GM23338 (cell line): ENCODE measurements around the gene POFUT2. TPM values are rescaled to one million over a fixed set of nuclear protein-coding genes. Genes with fewer than 3 reads are reported as not detected.

Source experiments
- ATAC-seq: fragments of 200-7000 bp; cut with Tn5 transposase; 3 replicates; pipeline ENCODE4 v1.9.1; 2020
- DNase-seq: peaks from one replicate; pipeline ENCODE4 v3.0.0-alpha.2; 2015; ENCODE audit warnings: low spot score
- H2AFZ ChIP-seq: fragments of 200-600 bp; sonication (generic); 2 replicates; pipeline ENCODE4 v1.8.0; 2016; ENCODE audit warnings: antibody characterized with exemption, mild to moderate bottlenecking, moderate library complexity
- H3F3A ChIP-seq: fragments of 200-600 bp; sonication (generic); replicated peaks from 2 replicates; pipeline ENCODE4 v1.8.0; 2017; ENCODE audit warnings: antibody characterized with exemption, mixed run types, low read depth
- H3K27ac ChIP-seq: fragments of 200-600 bp; sonication (generic); 2 replicates; pipeline ENCODE4 v1.6.1; 2016; ENCODE audit warnings: low read depth
- H3K27me3 ChIP-seq: fragments of 200-600 bp; sonication (generic); 2 replicates; pipeline ENCODE4 v1.8.0; 2016; ENCODE audit warnings: mild to moderate bottlenecking, mixed run types, moderate library complexity; ENCODE audit not compliant: insufficient read depth
- H3K36me3 ChIP-seq: fragments of 200-600 bp; sonication (generic); 2 replicates; pipeline ENCODE4 v1.8.0; 2016; ENCODE audit warnings: mild to moderate bottlenecking; ENCODE audit not compliant: insufficient read depth
- H3K4me1 ChIP-seq: fragments of 200-600 bp; sonication (generic); 2 replicates; pipeline ENCODE4 v1.8.0; 2016; ENCODE audit warnings: mild to moderate bottlenecking, moderate library complexity; ENCODE audit not compliant: insufficient read depth
- H3K4me2 ChIP-seq: fragments of 200-600 bp; sonication (generic); 2 replicates; pipeline ENCODE4 v1.7.1; 2017; ENCODE audit warnings: mixed run types
- H3K4me3 ChIP-seq: fragments of 200-600 bp; sonication (generic); 2 replicates; pipeline ENCODE4 v1.6.1; 2016; ENCODE audit warnings: mixed run types
- H3K79me2 ChIP-seq: fragments of 200-600 bp; sonication (generic); replicated peaks from 2 replicates; pipeline ENCODE4 v1.8.0; 2017; ENCODE audit warnings: mild to moderate bottlenecking; ENCODE audit not compliant: insufficient read depth
- H3K9me2 ChIP-seq: fragments of 200-600 bp; sonication (generic); 2 replicates; pipeline ENCODE4 v1.8.0; 2017; ENCODE audit not compliant: insufficient read depth
- H4K20me1 ChIP-seq: fragments of 200-600 bp; sonication (generic); replicated peaks from 2 replicates; pipeline ENCODE4 v1.8.0; 2017; ENCODE audit warnings: mild to moderate bottlenecking; ENCODE audit not compliant: insufficient read depth
- H3K27ac Mint-ChIP-seq: 2 replicates; pipeline ENCODE4 v1.8.0; 2020; ENCODE audit warnings: inconsistent platforms, mild to moderate bottlenecking, moderate library complexity, mixed read lengths
- H3K27me3 Mint-ChIP-seq: 3 replicates; pipeline ENCODE4 v1.8.0; 2022; ENCODE audit warnings: low read depth, mild to moderate bottlenecking, moderate library complexity, mixed read lengths, inconsistent platforms; ENCODE audit not compliant: insufficient read depth, poor library complexity
- H3K36me3 Mint-ChIP-seq: 3 replicates; pipeline ENCODE4 v1.8.0; 2021; ENCODE audit warnings: low read depth, mild to moderate bottlenecking, inconsistent platforms, moderate library complexity, mixed read lengths
- H3K4me1 Mint-ChIP-seq: 3 replicates; pipeline ENCODE4 v1.8.0; 2020; ENCODE audit warnings: mild to moderate bottlenecking, inconsistent platforms, mixed read lengths
- H3K4me3 Mint-ChIP-seq: 3 replicates; pipeline ENCODE4 v1.8.0; 2021; ENCODE audit warnings: moderate library complexity, mild to moderate bottlenecking, inconsistent platforms, mixed read lengths
- H3K9me3 Mint-ChIP-seq: 3 replicates; pipeline ENCODE4 v1.8.0; 2020; ENCODE audit warnings: moderate library complexity, mild to moderate bottlenecking, inconsistent platforms, mixed read lengths
- CREB1 ChIP-seq: fragments of 250-450 bp; sonication (Bioruptor Pico); IDR thresholded peaks from 2 replicates; pipeline ENCODE4 v1.5.0; 2020; ENCODE audit warnings: low read depth, mild to moderate bottlenecking, moderate library complexity
- EZH2phosphoT487 ChIP-seq: fragments of 200-600 bp; sonication (generic); IDR thresholded peaks from one replicate; pipeline ENCODE4 v1.8.1; 2018; ENCODE audit warnings: antibody characterized with exemption; ENCODE audit not compliant: unreplicated experiment
- JUNB ChIP-seq: IDR thresholded peaks from one replicate; pipeline ENCODE4 v1.6.1; 2016; ENCODE audit warnings: antibody characterized with exemption; ENCODE audit not compliant: unreplicated experiment
- NANOG ChIP-seq: IDR thresholded peaks from 2 replicates; pipeline ENCODE4 v1.6.1; 2016; ENCODE audit warnings: antibody characterized with exemption, borderline replicate concordance
- STAT1 ChIP-seq: IDR thresholded peaks from one replicate; pipeline ENCODE4 v1.6.1; 2016; ENCODE audit warnings: antibody characterized with exemption; ENCODE audit not compliant: unreplicated experiment
- polyA plus RNA-seq: library from polyadenylated mRNA; unstranded; fragments of >200 nt; fragmentation: Nextera tagmentation; extraction: Ambion mirVana; gene quantifications from 2 replicates; pipeline ENCODE4 v1.2.1, GENCODE V29; 2016
- total RNA-seq: library from RNA; depleted of rRNA; stranded (reverse); fragments of >200 nt; shearing (Covaris generic); gene quantifications from 2 replicates; pipeline ENCODE4 v1.2.3, GENCODE V29; 2014
- TF ChIP-seq, protein P1 (sequence below), 2 experiments: fragments of 200-600 bp in 1 of 2; sonication (generic) in 1 of 2; conservative IDR thresholded peaks; 2 replicates each; pipeline versions ENCODE4 v1.5.1 to v1.6.1; 2016 to 2017; ENCODE audit warnings: antibody characterized with exemption in 2 of 2, low read depth in 2 of 2, mild to moderate bottlenecking in 2 of 2, moderate library complexity in 1 of 2
- TF ChIP-seq, protein P2 (sequence below): IDR thresholded peaks from one replicate; pipeline ENCODE4 v1.6.1; 2018; ENCODE audit warnings: antibody characterized with exemption; ENCODE audit not compliant: unreplicated experiment
- TF ChIP-seq, protein P3 (sequence below): IDR thresholded peaks from 2 replicates; pipeline ENCODE4 v1.6.1; 2016; ENCODE audit warnings: antibody characterized with exemption

The POFUT2 gene
- total and polyA plus RNA-seq, 2 experiments from 2014 or later, result 12.1 to 34.5 TPM

DNA sequence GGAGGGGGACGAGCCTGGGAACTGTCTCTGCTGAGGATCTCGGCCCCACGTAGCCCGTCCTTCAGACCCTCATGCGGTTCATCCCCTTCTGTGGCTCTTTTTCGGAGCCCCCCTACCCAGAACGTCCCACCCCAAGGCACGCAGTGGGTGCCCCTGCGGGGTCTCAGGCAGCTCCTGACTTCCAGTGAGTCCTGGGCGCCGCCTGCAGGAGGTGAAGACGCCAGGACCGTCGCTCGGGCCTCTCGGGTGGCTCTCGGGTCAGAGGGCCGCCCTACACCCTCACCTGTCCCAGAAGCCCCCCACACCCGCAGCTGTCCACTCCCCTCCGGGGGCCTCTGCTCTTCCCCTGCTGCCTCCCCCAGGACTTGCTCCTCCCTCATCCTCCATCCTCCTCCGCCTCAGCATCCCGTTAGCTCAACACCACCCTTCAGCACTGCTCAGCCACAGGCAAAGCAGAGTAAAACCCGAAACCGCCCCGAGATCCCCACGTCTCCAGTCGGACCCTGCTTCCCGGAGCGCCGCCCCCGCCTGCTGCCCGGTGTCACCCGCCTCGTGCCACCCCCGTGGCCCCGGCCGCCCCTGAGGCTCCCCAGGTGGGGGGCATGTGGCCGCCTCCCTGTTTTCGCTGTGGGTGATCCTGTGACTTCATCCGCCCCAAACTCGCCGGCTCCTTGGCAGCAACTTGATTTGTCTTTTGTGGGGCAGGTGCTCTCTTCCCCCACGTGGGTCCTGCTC is 13.3 kb upstream of the POFUT2 start:
- Mint-ChIP-seq H3K4me3 (no peak overlapping the region), H3K9me3 (no peaks in the 10 kb centered on the region), H3K27me3 (peaks cover 5% of the 10 kb centered on the region), H3K27ac (no peak overlapping the region), H3K4me1 (0 out of 3 replicates have a peak, but pooled peaks cover under 1% of the 10 kb centered on the region), H3K36me3 (no peaks in the 10 kb centered on the region)
- H3F3A ChIP-seq, result no peaks in the 10 kb centered on the region; the same call in 1 of the 2 replicates
- H2AFZ ChIP-seq, result no peak overlapping the region
- TF ChIP-seq, protein P1, sequence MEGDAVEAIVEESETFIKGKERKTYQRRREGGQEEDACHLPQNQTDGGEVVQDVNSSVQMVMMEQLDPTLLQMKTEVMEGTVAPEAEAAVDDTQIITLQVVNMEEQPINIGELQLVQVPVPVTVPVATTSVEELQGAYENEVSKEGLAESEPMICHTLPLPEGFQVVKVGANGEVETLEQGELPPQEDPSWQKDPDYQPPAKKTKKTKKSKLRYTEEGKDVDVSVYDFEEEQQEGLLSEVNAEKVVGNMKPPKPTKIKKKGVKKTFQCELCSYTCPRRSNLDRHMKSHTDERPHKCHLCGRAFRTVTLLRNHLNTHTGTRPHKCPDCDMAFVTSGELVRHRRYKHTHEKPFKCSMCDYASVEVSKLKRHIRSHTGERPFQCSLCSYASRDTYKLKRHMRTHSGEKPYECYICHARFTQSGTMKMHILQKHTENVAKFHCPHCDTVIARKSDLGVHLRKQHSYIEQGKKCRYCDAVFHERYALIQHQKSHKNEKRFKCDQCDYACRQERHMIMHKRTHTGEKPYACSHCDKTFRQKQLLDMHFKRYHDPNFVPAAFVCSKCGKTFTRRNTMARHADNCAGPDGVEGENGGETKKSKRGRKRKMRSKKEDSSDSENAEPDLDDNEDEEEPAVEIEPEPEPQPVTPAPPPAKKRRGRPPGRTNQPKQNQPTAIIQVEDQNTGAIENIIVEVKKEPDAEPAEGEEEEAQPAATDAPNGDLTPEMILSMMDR (conservative IDR thresholded peaks at IDR 0.05; ENCODE audit: low read depth in 2 of 2), result no peak
- TF ChIP-seq, protein P2, sequence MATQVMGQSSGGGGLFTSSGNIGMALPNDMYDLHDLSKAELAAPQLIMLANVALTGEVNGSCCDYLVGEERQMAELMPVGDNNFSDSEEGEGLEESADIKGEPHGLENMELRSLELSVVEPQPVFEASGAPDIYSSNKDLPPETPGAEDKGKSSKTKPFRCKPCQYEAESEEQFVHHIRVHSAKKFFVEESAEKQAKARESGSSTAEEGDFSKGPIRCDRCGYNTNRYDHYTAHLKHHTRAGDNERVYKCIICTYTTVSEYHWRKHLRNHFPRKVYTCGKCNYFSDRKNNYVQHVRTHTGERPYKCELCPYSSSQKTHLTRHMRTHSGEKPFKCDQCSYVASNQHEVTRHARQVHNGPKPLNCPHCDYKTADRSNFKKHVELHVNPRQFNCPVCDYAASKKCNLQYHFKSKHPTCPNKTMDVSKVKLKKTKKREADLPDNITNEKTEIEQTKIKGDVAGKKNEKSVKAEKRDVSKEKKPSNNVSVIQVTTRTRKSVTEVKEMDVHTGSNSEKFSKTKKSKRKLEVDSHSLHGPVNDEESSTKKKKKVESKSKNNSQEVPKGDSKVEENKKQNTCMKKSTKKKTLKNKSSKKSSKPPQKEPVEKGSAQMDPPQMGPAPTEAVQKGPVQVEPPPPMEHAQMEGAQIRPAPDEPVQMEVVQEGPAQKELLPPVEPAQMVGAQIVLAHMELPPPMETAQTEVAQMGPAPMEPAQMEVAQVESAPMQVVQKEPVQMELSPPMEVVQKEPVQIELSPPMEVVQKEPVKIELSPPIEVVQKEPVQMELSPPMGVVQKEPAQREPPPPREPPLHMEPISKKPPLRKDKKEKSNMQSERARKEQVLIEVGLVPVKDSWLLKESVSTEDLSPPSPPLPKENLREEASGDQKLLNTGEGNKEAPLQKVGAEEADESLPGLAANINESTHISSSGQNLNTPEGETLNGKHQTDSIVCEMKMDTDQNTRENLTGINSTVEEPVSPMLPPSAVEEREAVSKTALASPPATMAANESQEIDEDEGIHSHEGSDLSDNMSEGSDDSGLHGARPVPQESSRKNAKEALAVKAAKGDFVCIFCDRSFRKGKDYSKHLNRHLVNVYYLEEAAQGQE, result no peak
- TF ChIP-seq JUNB, result no peak
- TF ChIP-seq STAT1, result no peak
- no peak for TF ChIP-seq NANOG
- ATAC-seq (peak; percentile 14), DNase-seq (no peak)
- no peaks in the 10 kb centered on the region for H3K9me2 ChIP-seq
- H3K27ac ChIP-seq, result no peak overlapping the region
- H3K4me2 ChIP-seq, result no peak overlapping the region
- no peaks in the 10 kb centered on the region for H3K27me3 ChIP-seq
- H3K36me3 ChIP-seq, result no peaks in the 10 kb centered on the region
- no peak overlapping the region for H3K4me3 ChIP-seq
- H3K79me2 ChIP-seq, result peaks cover 18% of the 10 kb centered on the region
- no peaks in the 10 kb centered on the region for H3K4me1 ChIP-seq
- no peaks in the 10 kb centered on the region; the same call in 1 of the 2 replicates for H4K20me1 ChIP-seq

DNA sequence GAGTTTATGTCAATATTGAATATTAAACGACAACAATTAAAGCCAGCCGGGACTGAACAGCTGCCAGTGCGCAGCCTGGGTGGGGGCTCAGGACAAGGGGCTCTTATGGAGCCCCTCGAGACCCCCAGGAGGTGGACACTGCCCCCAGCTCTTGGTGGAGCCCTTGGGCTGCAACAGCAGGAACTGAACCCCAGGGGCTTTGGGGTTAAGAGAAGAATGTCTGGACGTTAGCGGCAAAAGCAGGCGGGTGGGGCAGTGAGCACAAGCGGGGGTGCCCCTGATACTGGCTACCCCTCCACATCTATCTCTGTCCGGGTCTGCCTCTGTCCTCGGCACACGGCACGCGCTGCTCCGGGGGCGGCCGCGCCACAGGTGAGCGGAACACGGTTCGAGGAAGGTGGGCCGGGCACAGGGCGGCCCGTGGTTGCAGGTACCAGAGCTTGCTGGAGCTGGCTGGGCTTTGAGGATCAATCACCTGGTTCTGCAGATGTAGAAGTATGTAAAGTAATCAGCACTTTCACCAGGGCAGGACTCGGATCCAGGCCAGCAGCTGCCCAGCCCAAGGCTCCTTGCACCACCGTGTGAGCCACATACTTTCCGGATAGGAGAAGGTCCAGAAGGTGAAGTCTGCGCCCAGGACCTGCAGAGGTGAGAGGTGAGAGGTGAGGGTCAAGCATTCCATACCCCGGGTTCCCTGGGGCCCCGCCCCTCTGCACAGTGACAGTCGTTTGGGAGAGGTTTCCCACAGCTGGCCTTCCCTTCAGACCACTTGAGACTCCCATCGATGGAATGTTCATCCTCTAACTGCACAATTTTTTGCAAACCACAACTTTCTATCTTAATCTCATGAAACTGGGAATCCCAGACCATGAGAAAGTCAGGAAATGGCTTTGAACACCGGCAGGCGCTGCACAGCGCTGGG is 12.4 kb upstream of the POFUT2 start:
- Histone ChIP-seq H3K36me3 (no peaks in the 10 kb centered on the region), H3K79me2 (peaks cover 23% of the 10 kb centered on the region), H3K27me3 (no peaks in the 10 kb centered on the region), H4K20me1 (no peaks in the 10 kb centered on the region; the same call in 1 of the 2 replicates), H3K4me2 (no peak overlapping the region), H2AFZ (no peak overlapping the region), H3F3A (no peaks in the 10 kb centered on the region; the same call in 1 of the 2 replicates), H3K9me2 (no peaks in the 10 kb centered on the region), H3K27ac (no peak overlapping the region), H3K4me1 (no peaks in the 10 kb centered on the region), H3K4me3 (no peak overlapping the region)
- DNase-seq (no peak), ATAC-seq (no peak)
- no peaks in the 10 kb centered on the region for H3K9me3 Mint-ChIP-seq
- H3K27me3 Mint-ChIP-seq, result peaks cover 5% of the 10 kb centered on the region
- H3K27ac Mint-ChIP-seq, result no peak overlapping the region
- no peak overlapping the region for H3K4me3 Mint-ChIP-seq
- H3K36me3 Mint-ChIP-seq, result no peaks in the 10 kb centered on the region; the same call in 2 of the 3 replicates
- peaks cover 9% of the 10 kb centered on the region for H3K4me1 Mint-ChIP-seq
- no peak for TF ChIP-seq EZH2phosphoT487
- no peak for TF ChIP-seq NANOG
- TF ChIP-seq, protein P3, sequence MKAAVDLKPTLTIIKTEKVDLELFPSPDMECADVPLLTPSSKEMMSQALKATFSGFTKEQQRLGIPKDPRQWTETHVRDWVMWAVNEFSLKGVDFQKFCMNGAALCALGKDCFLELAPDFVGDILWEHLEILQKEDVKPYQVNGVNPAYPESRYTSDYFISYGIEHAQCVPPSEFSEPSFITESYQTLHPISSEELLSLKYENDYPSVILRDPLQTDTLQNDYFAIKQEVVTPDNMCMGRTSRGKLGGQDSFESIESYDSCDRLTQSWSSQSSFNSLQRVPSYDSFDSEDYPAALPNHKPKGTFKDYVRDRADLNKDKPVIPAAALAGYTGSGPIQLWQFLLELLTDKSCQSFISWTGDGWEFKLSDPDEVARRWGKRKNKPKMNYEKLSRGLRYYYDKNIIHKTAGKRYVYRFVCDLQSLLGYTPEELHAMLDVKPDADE, result no peak
- TF ChIP-seq JUNB, result no peak
- no peak for TF ChIP-seq CREB1 (CRISPR knock-in tag)
- TF ChIP-seq, protein P1 (conservative IDR thresholded peaks at IDR 0.05; ENCODE audit: low read depth in 2 of 2), result no peak
- TF ChIP-seq, protein P2, result no peak
